Forelimb muscle (tissue), 1 donor: ENCODE data around the gene PCDHA6. TPM values are rescaled to one million over a fixed set of nuclear protein-coding genes. Genes with fewer than 3 reads are reported as not detected.
"Not testable (repeated sequence)": the region's sequence is repeated elsewhere in the genome, so short reads cannot be mapped to it uniquely, and the experiment has no call there.

Source experiments
- DNase-seq: peaks from one replicate; pipeline ENCODE4 v3.0.0-alpha.2; 2013; ENCODE audit warnings: low read depth
- polyA plus RNA-seq: library from polyadenylated mRNA; unstranded; fragments of 120-200 nt; gene quantifications from one replicate; pipeline ENCODE4 v1.2.1, GENCODE V29; 2013; ENCODE audit not compliant: insufficient read length

PCDHA6 gene
- polyA plus RNA-seq, 1 donor, result 0.06 TPM

DNA sequence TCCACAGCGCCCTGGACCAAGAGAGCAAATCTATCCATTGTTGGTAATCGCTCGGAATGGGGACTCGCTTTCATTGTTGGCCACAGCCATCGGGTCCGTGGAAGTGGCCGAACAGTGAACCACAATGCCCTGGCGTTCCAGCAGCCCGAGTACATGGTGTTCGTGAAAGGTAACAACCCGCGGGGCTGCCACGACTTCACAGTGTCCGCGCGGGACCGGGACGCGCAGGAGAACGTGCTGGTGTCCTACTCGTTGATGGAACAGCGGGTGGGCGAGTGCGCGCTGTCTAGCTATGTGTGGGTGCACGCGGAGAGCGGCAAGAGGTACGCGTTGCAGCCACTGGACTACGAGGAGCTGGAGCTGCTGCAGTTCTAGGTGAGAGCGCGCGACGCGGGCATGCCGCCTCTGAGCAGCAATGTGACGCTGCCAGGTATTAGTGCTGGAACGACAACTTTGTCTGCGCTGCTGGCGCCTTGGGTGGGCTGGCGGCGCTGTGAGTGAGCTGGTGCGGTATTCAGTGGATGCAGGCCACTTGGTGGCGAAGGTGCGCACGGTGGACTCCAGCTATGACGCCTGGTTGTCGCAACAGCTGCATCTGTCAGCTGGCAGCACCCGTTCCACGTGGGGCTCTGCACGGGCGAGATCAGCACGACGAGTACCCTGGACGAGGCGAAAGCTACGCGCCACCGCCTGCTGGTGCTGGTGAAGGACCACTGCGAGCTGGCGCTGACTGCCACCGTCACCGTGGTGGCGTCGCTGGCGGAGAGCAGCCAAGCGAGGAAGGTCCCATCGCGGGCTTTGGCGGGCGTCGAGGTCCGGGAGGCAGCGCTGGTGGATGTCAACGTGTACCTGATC lies 34.9 kb downstream of the PCDHA6 start:
- DNase-seq, result no peak

DNA sequence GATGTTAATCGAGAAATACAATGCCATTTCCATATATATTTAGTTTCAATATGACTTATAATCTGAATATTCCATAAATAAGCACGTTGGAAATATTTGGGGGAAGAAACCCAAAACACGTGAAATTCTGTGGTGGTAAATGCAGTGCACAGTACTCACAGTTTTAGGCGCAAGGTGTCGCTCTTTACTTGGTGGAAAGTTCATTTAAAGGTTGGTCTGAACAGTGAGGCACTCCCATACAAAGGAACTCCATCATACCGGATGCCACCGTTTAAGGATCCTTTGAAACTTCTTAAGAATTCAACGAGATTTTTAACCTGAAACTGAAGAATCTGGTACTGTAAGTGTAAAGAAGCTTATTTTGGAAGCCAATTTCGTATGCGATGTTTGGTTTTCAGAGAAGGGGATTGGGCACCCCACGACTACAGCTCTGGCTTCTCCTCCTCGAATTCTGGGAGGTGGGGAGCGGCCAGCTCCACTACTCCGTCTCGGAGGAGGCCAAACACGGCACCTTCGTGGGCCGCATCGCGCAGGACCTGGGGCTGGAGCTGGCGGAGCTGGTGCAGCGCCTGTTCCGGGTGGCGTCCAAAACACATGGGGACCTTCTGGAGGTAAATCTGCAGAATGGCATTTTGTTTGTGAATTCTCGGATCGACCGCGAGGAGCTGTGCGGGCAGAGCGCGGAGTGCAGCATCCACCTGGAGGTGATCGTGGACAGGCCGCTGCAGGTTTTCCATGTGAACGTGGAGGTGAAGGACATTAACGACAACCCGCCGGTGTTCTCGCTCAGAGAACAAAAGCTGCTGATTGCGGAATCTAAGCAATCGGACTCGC lies 41.2 kb downstream of the PCDHA6 start, which contains the start of gene PCDHA11:
Gene PCDHA11 (plus strand): TSS at position 237 of the 834 bp plus-strand sequence. CDS start 147 bp downstream, at position 384.
- DNase-seq, result no peak

DNA sequence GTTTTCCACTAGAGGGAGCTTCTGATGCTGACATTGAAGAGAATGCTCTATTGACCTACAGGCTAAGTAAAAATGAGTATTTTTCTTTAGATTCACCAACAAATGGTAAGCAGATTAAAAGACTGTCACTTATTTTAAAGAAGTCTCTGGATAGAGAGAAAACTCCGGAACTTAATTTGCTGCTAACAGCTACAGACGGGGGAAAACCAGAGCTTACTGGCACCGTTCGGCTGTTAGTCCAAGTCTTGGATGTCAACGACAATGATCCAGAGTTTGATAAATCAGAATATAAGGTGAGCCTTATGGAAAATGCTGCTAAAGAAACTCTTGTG lies 41.8 kb downstream of the PCDHA6 start:
- DNase-seq, result no peak

DNA sequence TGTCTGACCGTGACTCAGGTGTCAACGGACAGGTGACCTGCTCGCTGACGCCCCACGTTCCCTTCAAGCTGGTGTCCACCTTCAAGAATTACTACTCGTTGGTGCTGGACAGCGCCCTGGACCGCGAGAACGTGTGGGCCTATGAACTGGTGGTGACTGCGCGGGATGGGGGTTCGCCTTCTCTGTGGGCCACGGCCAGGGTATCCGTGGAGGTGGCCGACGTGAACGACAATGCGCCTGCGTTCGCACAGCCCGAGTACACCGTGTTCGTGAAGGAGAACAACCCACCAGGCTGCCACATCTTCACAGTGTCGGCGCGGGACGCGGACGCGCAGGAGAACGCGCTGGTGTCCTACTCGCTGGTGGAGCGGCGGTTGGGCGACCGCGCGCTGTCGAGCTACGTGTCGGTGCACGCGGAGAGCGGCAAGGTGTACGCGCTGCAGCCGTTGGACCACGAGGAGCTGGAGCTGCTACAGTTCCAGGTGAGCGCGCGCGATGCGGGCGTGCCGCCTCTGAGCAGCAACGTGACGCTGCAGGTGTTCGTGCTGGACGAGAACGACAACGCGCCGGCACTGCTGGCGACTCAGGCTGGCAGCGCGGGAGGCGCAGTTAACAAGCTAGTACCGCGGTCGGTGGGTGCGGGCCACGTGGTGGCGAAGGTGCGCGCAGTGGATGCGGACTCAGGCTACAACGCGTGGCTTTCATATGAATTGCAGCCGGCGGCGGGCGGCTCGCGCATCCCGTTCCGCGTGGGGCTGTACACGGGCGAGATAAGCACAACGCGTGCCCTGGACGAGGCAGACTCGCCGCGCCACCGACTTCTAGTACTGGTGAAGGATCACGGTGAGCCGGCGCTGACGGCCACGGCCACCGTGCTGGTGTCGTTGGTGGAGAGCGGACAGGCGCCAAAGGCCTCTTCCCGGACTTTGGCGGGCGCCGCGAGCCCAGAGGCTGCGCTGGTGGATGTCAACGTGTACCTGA lies 42.8 kb downstream of the PCDHA6 start:
- no peak for DNase-seq

DNA sequence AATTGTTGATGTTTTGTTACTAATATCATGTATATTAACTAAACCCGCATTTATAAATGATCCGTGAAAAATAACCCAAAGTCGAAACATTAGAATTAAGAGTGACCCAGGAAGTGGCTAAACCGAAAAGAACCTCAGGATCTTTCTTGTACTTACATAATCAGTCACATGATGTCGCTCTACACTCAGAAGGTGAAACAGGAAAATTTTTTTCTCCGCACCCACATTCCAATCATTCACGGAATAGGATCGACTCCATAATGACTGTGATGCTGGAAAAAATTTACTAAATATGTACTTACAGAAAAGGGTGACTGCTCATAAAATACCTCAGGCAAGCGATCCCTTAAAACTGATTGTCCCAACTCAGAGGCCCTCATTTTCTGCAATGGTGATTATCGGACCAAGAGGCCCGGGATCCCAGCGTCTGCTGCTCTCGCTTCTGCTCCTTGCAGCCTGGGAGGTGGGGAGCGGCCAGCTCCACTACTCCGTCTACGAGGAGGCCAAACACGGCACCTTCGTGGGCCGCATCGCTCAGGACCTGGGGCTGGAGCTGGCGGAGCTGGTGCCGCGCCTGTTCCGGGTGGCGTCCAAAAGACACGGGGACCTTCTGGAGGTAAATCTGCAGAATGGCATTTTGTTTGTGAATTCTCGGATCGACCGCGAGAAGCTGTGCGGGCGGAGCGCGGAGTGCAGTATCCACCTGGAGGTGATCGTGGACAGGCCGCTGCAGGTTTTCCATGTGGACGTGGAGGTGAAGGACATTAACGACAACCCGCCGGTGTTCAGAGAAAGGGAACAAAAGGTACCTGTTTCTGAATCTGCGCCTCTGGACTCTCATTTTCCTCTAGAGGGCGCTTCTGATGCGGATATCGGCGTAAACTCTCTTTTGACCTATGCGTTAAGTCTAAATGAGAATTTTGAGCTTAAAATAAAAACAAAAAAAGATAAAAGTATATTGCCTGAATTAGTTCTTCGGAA lies 47.6 kb downstream of the PCDHA6 start, which contains the start of gene PCDHA12:
Gene PCDHA12 (plus strand): TSS at position 224 of the 981 bp plus-strand sequence. CDS start 165 bp downstream, at position 389.
- no peak for DNase-seq

DNA sequence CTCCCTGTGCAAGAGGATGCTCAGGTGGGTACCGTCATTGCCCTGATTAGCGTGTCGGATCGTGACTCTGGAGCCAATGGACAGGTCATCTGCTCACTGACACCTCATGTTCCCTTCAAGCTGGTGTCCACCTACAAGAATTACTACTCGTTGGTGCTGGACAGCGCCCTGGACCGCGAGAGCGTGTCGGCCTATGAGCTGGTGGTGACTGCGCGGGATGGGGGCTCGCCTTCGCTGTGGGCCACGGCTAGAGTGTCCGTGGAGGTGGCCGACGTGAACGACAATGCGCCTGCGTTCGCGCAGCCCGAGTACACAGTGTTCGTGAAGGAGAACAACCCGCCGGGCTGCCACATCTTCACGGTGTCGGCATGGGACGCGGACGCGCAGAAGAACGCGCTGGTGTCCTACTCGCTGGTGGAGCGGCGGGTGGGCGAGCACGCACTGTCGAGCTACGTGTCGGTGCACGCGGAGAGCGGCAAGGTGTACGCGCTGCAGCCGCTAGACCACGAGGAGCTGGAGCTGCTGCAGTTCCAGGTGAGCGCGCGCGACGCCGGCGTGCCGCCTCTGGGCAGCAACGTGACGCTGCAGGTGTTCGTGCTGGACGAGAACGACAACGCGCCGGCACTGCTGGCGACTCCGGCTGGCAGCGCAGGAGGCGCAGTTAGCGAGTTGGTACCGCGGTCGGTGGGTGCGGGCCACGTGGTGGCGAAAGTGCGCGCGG lies 48.9 kb downstream of the PCDHA6 start:
- DNase-seq, result not testable (repeated sequence)

DNA sequence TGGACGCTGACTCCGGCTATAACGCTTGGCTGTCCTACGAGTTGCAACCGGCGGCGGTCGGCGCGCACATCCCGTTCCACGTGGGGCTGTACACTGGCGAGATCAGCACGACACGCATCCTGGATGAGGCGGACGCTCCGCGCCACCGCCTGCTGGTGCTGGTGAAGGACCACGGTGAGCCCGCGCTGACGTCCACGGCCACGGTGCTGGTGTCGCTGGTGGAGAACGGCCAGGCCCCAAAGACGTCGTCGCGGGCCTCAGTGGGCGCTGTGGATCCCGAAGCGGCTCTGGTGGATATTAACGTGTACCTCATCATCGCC lies 49.5 kb downstream of the PCDHA6 start:
- no peak for DNase-seq

Other genes with a start within 250 kb of the PCDHA6 start
- gene CD14, start 194.8 kb upstream of the PCDHA6 start, polyA plus RNA-seq, result 18.3 TPM
- gene TMCO6, start 188.5 kb upstream of the PCDHA6 start, polyA plus RNA-seq, result 8.3 TPM
- gene NDUFA2, start 180.3 kb upstream of the PCDHA6 start, polyA plus RNA-seq, result 58.2 TPM
- gene IK, start 180.1 kb upstream of the PCDHA6 start, polyA plus RNA-seq, result 95.3 TPM
- 14.9 TPM for gene WDR55, start 163.1 kb upstream of the PCDHA6 start, polyA plus RNA-seq
- not detected for gene DND1, start 154.4 kb upstream of the PCDHA6 start, polyA plus RNA-seq
- gene HARS1, start 136.6 kb upstream of the PCDHA6 start, polyA plus RNA-seq, result 58.2 TPM
- gene HARS2, start 136.5 kb upstream of the PCDHA6 start, polyA plus RNA-seq, result 26.6 TPM
- gene ZMAT2, start 127.5 kb upstream of the PCDHA6 start, polyA plus RNA-seq, result 73.2 TPM
- 0.10 TPM for gene PCDHA1, start 41.8 kb upstream of the PCDHA6 start, polyA plus RNA-seq
- gene PCDHA2, start 33.1 kb upstream of the PCDHA6 start, polyA plus RNA-seq, result 0.09 TPM
- gene PCDHA3, start 26.9 kb upstream of the PCDHA6 start, polyA plus RNA-seq, result 0.14 TPM
- 0.14 TPM for gene PCDHA4, start 20.9 kb upstream of the PCDHA6 start, polyA plus RNA-seq
- 0.08 TPM for gene PCDHA5, start 6.3 kb upstream of the PCDHA6 start, polyA plus RNA-seq
- gene PCDHA7, start 6.3 kb downstream of the PCDHA6 start, polyA plus RNA-seq, result 0.06 TPM
- gene PCDHA8, start 13.2 kb downstream of the PCDHA6 start, polyA plus RNA-seq, result 0.03 TPM
- gene PCDHA9, start 20.4 kb downstream of the PCDHA6 start, polyA plus RNA-seq, result not detected
- gene PCDHA10, start 27.9 kb downstream of the PCDHA6 start, polyA plus RNA-seq, result 0.05 TPM
- gene PCDHA11, start 41.0 kb downstream of the PCDHA6 start, polyA plus RNA-seq, result not detected
- not detected for gene PCDHA12, start 47.3 kb downstream of the PCDHA6 start, polyA plus RNA-seq
- gene PCDHA13, start 54.2 kb downstream of the PCDHA6 start, polyA plus RNA-seq, result 0.08 TPM
- 0.04 TPM for gene PCDHAC1, start 98.3 kb downstream of the PCDHA6 start, polyA plus RNA-seq
- 0.67 TPM for gene PCDHAC2, start 138.5 kb downstream of the PCDHA6 start, polyA plus RNA-seq
- gene PCDHB1, start 223.4 kb downstream of the PCDHA6 start, polyA plus RNA-seq, result 0.11 TPM